Measurements from ENCODE around the gene ZNF200. TPM values are rescaled to one million over a fixed set of nuclear protein-coding genes. Genes with fewer than 3 reads are reported as not detected.

The ZNF200 gene
- total and polyA plus RNA-seq, 9 donors = 4.8 to 9.2 (median 7.5) TPM

- 1 to 3% (median 1%) methylated on average over 13 of the region's 13 CpGs for WGBS, 3 donors
- H3K27me3 ChIP-seq = no peaks in the 10 kb centered on the region
- peaks cover 1% of the 10 kb centered on the region for H3K4me1 ChIP-seq (ENCODE audit: insufficient read depth)
- H3K9me3 ChIP-seq = peaks cover 0 to 12% of the 10 kb centered on the region in 2 donors
- intact Hi-C loops (cut with DNase I) = no loop called here
- no peak for DNase-seq
- no peak overlapping the region for H3K4me3 ChIP-seq
- no peak overlapping the region for H3K27ac ChIP-seq
- no peaks in the 10 kb centered on the region for H3K36me3 ChIP-seq
- TF ChIP-seq POLR2A (IDR thresholded peaks at IDR 0.05) = no peak
- TF ChIP-seq, protein P1, sequence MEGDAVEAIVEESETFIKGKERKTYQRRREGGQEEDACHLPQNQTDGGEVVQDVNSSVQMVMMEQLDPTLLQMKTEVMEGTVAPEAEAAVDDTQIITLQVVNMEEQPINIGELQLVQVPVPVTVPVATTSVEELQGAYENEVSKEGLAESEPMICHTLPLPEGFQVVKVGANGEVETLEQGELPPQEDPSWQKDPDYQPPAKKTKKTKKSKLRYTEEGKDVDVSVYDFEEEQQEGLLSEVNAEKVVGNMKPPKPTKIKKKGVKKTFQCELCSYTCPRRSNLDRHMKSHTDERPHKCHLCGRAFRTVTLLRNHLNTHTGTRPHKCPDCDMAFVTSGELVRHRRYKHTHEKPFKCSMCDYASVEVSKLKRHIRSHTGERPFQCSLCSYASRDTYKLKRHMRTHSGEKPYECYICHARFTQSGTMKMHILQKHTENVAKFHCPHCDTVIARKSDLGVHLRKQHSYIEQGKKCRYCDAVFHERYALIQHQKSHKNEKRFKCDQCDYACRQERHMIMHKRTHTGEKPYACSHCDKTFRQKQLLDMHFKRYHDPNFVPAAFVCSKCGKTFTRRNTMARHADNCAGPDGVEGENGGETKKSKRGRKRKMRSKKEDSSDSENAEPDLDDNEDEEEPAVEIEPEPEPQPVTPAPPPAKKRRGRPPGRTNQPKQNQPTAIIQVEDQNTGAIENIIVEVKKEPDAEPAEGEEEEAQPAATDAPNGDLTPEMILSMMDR (IDR thresholded peaks at IDR 0.05) = no peak
- TF ChIP-seq EP300 (IDR thresholded peaks at IDR 0.05) = no peak
Observed at GRCh38 chr16:3188675-3188924, 46.4 kb downstream of the ZNF200 start.

- H3K4me1 ChIP-seq (ENCODE audit: insufficient read depth) = peaks cover 1% of the 10 kb centered on the region
- no peaks in the 10 kb centered on the region for H3K36me3 ChIP-seq
- H3K9me3 ChIP-seq = peaks cover 0 to 9% of the 10 kb centered on the region in 2 donors
- WGBS, 3 donors = 1 to 2% (median 1%) methylated on average over 51 of the region's 51 CpGs
- TF ChIP-seq, protein P1 (IDR thresholded peaks at IDR 0.05) = no peak
- TF ChIP-seq POLR2A (IDR thresholded peaks at IDR 0.05) = no peak
- TF ChIP-seq EP300 (IDR thresholded peaks at IDR 0.05) = no peak
- no peak for DNase-seq
- no peak within 1 kb of the TSS for H3K4me3 ChIP-seq
- H3K27ac ChIP-seq = no peak within 1 kb of the TSS
- intact Hi-C loops (cut with DNase I) = no loop called here
- H3K27me3 ChIP-seq = no peaks in the 10 kb centered on the region
Observed at GRCh38 chr16:3187798-3188674, 46.9 kb downstream of the ZNF200 start, which contains the start of gene OR1F1. Gene OR1F1, plus strand, starts transcription at chr16:3188204.

GRCh38 chr16:3186946-3187690, 47.8 kb downstream of the ZNF200 start:
- Histone ChIP-seq H3K9me3 (peaks cover 0 to 9% of the 10 kb centered on the region in 2 donors), H3K36me3 (no peaks in the 10 kb centered on the region), H3K27ac (no peak overlapping the region), H3K4me1 (ENCODE audit: insufficient read depth) (peaks cover 1% of the 10 kb centered on the region), H3K4me3 (no peak overlapping the region), H3K27me3 (no peaks in the 10 kb centered on the region)
- intact Hi-C loops (cut with DNase I) = no loop called here
- WGBS, 3 donors = 74 to 80% (median 80%) methylated on average over 23 of the region's 23 CpGs
- TF ChIP-seq, protein P1 (IDR thresholded peaks at IDR 0.05) = no peak
- TF ChIP-seq POLR2A (IDR thresholded peaks at IDR 0.05) (no peak), EP300 (IDR thresholded peaks at IDR 0.05) (no peak)
- DNase-seq = no peak

DNA sequence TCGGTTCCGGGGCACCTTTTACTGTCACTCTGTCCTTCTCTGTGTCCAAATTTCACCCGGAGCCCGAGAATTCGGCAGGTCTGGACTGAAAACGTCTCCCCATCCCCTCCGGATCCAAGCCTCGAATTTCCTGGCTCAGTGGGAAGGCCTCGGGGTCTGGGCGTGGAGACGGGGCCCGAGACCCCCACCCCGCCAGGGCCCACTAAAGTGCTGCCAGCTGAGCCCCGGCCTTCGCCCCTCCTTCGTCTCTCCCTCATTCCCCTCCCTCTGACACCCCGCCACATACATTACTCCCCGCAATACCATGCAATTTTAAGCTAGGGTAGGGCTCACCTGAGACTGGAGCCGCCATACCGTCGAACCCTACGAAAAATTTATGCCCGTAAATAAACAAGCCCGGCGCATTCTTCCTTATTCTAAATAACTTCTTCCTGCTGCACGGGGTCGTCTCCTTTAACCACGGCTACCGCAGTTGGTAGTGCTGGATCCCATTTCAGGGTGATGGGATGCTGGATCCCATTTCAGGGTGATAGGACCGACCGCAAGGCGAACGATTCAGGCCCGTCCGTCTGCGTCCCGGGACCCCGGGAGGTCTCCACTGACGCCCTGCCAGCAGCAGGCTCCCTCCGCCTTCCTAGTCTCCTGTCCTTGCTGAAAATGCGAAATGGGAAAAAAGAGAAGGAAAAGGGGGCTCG, 51.4 kb downstream of the ZNF200 start:
- intact Hi-C loops (cut with DNase I) = no loop called here
- H3K9me3 ChIP-seq = peaks cover 0 to 9% of the 10 kb centered on the region in 2 donors
- no peak overlapping the region for H3K4me3 ChIP-seq
- no peak for TF ChIP-seq EP300 (IDR thresholded peaks at IDR 0.05)
- TF ChIP-seq, protein P1 (IDR thresholded peaks at IDR 0.05) = no peak
- TF ChIP-seq POLR2A (IDR thresholded peaks at IDR 0.05) = no peak
- H3K4me1 ChIP-seq (ENCODE audit: insufficient read depth) = no peaks in the 10 kb centered on the region
- 3 to 5% (median 3%) methylated on average over 42 of the region's 42 CpGs for WGBS, 3 donors
- H3K27me3 ChIP-seq = no peaks in the 10 kb centered on the region
- no peak overlapping the region for H3K27ac ChIP-seq
- H3K36me3 ChIP-seq = no peaks in the 10 kb centered on the region
- DNase-seq = no peak
